Medulla oblongata (tissue), 1 donor: ENCODE measurements around the gene CA7.
"Not testable (repeated sequence)": the region's sequence is repeated elsewhere in the genome, so short reads cannot be mapped to it uniquely, and the experiment has no call there.

ENCODE experiments used
- DNase-seq: peaks from one replicate; pipeline ENCODE4 v3.0.0-alpha.2; 2015; ENCODE audit errors: extremely low spot score

The CA7 gene

DNA sequence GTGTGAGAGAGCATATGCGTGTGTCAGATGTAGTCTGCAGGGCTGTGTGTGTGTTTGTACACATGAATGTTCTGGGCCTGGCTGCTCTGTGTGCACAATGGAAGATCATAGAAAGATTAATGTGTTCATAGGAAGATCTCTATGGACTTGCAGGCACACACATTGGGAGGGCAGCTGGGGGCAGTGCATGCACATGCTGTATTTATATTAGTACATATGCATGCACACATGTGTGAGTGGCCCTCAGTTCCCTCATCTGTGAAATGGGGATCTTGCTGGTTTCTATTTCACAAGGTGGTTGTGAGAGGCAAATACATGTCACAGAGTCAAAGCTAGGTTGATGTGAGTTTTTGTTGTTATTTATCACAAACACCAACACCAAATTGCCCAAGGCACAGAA, 2.1 kb downstream of the CA7 start:
- no peak for DNase-seq

DNA sequence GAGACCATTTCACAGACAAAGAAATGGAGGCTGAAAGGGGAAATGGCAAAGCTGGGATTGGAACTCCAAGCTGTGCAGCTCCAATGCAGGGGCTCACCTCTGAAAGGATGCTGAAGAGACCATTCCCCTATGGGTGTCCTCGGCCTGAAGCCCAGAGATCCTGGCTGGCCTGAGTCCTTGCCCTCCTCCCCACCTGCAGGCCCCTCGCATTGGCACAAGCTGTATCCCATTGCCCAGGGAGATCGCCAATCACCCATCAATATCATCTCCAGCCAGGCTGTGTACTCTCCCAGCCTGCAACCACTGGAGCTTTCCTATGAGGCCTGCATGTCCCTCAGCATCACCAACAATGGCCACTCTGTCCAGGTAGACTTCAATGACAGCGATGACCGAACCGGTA, 2.6 kb downstream of the CA7 start:
- DNase-seq = no peak

DNA sequence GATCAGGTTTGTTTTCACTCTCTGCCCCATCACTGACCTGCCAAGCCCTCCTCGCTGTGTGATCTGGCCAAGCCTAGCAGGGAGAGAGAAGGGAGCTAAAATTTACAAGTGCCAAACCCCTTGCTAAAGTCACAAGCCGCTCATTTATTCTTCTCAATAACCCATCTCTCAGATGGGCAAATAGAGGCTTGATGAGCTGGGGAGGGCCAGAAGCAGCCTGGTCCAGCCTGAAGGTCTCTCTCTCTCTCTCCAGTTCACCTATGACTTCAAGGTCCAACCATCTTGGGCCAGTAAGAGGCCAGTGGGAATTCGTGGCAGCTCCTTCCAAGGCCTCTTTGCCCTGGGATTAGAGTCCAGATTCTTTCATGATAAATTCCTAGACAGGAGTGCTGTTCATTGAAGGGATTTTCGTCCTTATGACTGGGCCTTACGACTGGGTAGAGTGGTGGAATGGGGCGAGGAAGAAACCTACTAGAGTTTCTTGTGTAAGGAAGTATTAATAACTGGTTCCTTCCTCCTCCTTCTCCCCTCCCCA, 3.4 kb downstream of the CA7 start:
- DNase-seq = no peak

DNA sequence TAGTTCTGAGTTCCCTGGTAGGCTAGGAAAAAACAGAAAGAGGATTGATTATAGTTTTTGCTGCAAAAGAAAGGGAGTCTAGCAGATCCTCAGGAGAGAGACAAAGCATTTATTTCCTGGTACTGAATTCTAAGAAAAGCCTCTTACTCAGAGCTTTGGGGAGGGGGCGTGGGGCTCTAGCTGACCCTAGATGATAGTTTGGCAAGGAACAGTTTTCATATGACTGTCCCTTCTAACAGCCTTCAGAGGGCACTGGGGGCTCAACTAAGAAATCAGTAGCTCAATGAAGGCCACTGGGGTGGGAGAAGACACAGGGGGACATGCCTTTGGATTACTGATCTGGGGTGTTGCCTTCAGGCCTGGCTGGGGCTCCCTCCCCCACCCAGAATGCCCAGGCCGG, 4.0 kb downstream of the CA7 start:
- no peak for DNase-seq

DNA sequence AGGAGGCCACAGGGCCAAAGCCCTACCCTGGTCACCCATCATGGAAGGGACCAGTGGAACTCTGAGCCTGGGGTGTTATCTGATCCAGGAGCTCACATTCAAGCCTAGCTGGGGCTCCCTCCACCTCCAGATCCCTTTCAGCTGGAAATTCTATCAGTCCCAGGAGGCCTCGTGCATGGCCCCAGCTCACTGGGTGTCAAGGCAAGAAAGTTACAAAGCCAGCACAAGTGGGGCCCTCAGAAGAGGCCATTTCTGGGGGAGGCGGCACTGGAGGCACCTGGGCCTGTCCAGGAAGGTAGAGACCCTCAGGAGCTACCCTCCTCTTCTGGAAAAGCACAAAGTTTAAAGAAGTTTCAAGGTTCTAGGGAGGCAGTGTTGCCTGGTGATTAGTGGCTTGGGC, 4.8 kb downstream of the CA7 start:
- DNase-seq = no peak

DNA sequence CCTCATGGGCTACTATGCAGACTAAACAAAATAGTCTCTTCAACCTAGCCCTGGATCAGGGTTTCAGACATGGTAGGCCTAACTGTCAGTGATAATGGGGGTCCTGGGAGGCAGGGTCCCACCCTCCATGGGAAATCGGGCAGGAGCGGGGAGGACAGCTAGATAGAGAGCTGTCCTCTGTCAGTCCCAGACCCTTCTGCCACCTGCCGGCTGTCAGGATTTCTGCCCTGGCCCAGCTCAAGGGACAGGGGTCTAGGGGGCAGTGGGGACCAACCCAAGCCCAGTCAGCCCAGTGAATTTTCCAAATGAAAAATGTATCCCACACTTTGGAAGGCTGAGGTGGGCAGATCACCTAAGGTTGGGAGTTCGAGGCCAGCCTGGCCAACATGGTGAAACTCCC, 5.3 kb downstream of the CA7 start:
- no peak for DNase-seq

DNA sequence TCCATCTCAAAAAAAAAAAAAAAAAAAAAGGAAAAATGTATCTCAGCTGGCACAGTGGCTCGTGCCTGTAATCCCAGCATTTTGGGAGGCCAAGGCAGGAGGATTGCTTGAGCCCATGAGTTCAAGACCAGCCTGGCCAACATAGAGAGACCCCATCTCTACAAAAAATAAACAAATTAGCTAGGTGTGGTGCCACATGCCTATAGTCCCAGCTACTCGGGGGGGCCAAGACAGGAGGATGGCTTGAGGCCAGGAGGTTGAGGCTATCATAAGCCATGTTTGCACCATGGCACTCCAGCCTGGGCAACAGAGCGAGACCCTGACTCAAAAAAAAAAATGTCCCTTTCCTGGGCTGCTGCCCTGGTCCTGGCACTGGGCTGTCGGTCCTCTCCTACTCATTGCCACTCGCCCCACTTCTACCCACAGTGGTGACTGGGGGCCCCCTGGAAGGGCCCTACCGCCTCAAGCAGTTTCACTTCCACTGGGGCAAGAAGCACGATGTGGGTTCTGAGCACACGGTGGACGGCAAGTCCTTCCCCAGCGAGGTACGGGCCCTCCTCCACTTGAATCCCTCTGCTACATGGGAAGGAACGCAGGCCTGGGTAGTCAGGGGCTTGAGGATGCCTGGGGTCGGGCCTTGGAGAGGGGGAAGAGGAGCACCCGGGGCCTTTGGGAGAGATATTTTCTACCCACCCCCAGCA, 6.1 kb downstream of the CA7 start:
- DNase-seq = no peak

DNA sequence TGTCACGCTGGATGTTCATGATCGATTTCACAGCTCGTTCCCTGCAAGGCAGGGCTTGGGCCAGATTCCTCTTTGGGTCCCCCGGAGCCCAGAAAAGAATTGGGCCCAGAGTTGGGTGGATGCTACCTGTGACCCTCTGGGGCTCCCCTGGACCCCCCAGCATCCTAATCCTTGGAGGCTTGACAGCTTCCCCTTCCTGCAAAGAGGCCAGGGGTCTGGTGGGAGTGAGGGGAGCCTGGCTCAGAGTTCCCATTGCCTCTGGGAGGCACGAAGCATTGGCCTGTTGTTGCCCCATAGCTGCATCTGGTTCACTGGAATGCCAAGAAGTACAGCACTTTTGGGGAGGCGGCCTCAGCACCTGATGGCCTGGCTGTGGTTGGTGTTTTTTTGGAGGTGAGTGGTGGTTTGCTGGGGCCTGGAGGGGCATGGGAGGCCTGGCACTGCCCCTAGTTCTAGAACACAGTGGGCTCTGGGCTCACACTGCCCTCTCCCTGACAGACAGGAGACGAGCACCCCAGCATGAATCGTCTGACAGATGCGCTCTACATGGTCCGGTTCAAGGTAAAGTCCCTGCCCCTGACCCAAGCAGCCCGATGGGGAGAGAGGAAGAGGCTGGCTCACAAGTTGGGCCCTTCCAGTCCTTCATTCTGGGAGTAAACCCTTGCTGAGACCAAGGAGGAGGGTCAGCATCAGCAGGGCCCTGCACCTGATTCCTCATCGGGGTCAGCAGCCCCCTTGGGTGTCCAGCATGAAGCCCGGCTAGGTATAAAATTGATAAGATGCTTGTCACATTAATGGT, 7.2 kb downstream of the CA7 start:
- no peak for DNase-seq

DNA sequence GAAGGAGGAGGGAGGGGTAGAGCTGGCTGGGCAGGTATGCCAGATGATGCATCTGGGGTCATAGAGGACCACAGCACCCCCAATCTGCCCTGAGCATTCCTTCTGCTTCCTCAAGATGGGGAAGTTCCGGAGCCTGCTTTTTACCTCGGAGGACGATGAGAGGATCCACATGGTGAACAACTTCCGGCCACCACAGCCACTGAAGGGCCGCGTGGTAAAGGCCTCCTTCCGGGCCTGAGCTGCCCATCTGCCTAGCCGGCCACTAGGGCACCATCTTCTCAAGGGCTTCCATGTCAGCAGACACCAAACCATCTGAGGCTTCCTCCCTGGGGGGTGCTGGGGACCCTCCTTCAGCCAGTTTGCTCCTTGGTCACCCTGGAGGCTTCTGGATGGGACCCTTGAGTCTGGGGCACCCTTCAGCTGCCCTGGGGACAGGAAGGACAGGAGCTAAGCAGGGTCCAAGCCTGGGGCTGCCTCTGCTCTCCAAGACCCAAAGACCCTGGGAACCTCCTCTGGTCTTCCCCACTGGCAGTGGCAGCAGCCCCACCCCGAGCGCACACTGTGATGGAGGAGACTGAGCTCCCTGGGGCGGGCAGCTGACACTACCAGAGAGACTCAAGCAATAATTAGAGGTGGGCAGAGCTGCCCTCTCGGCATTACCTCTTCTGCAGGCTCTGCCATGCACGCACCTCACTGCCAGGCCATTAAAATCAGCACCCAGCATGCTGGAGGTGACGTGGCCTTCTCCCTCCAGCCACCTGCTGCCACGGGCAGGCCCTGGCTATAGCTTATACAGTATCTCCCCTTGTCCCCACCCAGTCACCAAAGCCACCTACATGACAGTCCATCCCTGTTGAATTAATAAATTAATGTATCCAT, 9.3 kb downstream of the CA7 start:
- no peak for DNase-seq

DNA sequence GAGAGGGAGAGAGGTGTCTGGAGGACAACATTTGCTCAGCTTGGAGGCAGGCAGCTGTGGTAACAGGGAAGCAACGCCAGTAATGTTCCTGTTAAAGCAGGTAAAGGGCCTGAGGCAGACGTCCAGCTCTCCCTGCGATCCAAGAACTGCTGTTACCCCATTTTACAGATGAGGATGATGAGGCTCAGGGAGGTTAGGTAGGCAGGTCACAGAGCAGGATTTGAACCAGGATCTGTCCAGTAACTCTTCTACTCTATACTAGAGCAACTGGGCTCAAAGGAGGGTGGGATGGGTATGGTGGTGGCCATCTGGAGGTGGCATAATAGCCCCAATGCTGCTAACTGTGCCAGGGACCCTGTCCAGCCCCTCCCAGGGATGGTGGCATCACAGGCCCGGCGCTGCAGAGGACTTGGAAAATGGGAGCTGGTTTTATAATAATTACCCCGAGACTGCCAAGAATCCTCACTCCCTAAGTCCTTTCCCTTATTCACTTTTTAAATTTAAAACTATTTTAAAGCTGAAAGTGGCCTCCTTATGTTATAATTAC, 12.0 kb downstream of the CA7 start:
- DNase-seq = no peak

DNA sequence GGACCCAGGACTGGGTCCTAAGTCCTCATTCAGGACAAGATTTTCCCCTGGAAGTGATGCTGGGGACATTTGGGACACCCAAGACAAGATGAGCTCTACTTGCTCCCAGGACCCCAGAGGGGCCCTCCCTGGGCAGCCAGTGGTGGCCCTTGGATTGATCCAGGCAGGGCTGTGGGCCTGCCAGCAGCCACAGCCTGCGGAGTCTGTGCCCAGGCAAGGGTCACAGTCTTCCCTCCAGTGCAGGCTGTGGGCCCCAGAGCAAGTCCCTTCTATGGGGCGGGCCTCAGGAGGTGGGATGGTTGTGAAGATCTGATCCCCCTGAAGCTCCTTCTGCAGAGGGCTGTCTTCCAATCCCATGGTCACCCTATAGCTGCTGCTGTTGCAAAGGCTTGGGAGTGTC, 12.6 kb downstream of the CA7 start:
- DNase-seq = no peak

DNA sequence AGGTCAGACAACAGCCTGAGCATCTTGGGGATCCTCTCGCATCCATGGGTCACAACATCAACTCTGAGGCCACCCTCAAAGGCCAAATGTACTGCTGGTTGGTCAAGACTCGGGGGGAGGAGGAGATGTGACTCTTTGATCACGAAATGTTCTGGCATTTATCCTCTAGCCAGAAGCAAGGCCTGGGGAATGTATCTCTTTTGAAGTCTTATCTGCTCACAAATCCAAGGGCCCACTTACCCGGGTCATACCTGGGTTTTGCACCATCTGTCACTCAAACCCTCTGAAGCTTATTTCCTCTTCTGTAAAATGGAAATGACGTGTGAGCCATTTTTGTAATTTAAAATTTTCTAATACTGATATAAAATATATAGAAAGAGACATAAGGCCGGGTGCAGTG, 13.2 kb downstream of the CA7 start:
- no peak for DNase-seq

DNA sequence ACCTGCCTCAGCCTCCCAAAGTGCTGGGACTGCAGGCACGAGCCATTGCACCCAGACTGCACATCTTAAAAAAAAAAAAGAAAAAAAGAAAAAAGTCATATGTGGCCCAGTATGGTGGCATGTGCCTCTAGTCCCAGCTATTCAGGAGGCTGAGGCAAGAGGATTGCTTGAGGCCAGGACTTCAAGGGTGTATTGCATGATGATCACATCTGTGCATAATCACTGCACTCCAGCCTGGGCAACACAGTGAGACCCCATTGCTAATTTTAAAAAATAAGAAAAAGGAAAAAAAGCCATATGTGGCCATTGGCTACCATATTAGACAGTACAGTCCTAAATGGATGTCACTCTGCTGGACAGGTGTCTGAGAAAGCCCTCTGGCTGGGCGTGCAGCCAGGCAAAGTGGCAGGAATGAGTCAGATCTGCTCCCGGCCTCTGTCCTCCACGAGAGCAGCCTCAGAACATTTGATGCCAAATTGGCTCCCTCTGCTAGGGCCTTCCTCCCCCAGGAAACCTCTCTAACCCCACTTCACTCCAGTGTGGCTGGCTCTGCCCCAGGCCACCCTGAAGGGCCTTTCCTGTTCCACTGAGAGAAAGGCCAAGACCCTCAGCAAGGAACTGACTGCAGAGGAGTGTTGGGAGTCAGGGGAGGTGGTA, 14.7 kb downstream of the CA7 start:
- DNase-seq = no peak

DNA sequence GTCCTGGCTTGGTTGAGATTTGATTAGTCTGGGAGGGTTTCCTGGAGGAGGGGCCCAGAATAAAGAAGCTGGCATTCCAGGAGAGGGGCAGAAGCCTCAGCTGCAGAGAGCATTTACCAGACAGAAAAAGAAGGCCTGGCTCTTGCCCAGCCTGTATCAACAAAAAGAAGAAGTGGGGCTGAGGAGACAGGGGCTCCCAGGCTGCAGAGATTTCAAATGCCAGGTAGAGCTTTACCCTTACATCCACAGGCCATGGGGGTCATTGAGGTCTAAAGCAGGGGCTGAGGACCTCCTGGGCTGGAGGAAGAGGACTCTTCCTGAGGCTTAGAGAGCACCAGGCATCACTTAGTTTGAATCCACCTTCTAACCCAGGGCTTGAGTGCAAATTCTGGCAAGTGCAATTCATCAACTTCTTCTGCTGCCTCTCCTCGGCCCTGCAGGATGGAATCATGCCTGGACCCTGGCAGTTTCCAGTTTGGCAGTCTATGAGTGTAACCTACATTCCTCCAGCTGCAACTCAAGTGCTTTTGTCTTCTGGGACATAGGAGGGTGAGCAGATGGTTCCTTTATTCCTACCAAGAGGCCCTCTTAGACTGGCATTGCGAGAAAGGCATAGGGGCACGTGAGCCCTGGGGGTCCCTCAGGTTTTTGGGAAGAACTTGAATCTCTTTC, 15.3 kb downstream of the CA7 start:
- no peak for DNase-seq

DNA sequence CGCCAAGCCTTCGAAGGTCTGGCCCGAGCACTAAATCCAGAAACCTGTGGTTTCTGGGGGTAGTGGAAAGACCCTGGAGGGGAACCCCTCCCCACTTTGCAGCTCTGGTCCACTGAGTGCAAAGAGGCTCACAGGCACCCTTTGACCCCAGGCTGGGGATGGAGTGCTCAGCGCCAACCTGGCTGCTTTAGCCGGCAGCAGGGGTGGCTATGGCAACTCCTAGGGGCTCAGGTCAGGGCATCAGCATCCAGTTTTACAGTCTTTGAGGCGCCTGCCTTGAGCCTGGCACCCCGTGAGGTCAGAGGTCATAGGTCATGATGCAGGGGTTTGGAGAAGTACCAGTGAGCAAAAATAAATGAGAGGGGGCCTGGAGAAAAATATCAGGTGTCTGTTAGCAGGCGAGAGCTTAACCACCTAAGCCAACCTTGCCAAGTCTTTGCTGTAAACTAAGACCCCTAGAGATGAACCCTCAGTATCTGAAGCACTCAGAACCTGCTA, 17.9 kb downstream of the CA7 start:
- DNase-seq = no peak

DNA sequence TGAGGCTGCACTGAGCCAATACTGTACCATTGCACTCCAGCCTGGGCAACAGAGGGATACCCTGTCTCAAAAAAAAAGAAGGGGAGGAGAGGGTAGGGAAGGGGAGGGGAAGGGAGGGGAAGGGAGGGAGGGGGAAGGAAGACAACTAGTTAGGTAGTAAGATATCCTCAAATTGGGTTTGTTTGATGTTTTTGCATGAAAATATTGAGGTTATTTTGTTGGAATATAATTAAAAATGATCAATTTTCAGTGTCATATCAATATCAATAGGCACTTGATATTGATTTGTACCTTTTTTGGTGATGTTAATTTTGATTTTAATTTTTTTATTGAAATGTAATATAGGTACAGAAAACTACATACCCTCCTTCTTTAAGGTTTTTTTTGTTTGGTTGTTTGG, 19.5 kb downstream of the CA7 start:
- DNase-seq = no peak

DNA sequence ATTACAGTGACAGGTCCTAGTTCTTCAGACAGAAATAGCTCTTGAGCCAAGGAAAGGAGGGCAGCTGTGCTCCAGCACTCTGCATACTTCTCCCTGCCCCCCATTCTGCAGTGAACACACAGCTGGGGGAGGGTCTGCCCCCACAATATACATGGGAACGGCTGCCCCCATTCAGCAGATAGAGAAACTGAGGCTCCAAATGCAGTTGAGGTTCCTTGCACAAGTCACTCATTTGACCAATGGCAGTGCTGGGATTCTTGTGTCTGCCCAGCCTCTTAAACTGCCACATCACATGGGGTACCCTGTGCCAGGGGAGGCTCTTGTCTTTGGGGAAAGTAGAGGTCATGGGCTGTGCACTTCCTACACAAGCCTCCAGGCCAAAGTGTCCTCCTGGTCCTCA, 25.2 kb downstream of the CA7 start:
- DNase-seq = no peak

DNA sequence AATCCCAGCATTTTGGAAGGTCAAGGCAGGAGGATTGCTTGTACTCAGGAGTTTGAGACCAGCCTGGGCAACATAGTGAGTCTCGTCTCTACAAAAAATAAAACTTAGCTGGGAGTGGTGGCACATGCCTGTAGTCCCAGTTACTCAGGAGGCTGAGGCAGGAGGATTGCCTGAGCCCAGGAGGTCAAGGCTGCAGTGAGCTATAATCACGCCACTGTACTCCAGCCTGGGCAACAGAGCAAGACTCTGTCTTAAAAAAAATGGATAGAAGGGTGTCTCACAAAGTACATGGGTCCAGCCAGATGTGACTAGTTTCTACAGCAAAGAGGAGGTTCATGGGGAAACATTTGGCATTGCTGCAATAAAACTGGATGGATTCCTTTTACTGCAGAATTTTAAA, 27.1 kb downstream of the CA7 start:
- DNase-seq = not testable (repeated sequence)

DNA sequence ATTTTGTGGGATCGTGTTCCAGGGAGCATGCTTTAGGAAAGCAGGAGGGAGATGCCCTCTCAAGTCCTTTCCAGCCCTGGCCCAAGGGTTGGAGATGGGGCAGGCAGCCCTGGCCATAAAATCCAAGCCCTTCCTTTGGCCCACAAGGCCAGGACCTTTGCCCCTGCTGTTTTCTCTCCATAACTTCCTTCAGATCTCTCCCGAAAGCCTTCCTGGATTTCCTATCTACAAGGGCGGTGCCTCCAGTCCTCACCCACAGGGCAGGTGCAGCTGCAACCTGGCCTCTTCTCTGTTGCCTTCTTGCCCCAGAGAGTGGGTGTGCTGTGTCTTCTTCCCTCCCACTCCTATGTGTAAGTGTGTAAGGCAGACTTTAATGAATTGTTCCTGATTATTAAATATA, 27.6 kb downstream of the CA7 start:
- DNase-seq = no peak

DNA sequence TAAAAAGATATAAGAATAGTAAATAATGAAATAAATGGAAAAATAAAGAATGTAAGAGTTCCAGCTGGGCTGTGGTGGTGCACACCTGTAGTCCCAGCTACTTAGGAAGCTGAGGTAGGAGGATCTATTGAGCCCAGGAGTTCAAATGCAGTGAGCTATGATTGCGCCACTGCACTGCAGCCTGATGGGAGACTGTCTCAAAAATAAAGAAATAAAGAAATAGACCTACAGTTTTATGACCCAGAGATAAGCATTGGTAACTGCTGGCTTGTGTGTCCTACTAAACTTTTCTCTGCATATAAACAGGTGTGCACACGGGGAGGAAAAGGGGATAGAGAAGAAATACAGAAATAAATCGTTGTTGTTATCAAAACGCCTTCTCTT, 28.3 kb downstream of the CA7 start:
- DNase-seq = no peak
